Natural killer cell (primary cell): ENCODE results near the gene CTIF. TPM values are rescaled to one million over a fixed set of nuclear protein-coding genes. Genes with fewer than 3 reads are reported as not detected.

Experiments used
- ATAC-seq, 3 donors: fragments of 150-1000 bp in 2 of 3; fragments of 200-7000 bp in 1 of 3; cut with Tn5 transposase; 1 replicate in 1 of 3; 2 replicates in 2 of 3; pipeline ENCODE4 v1.10.0; 2021; ENCODE audit warnings: mild to moderate bottlenecking in 2 of 3, moderate library complexity in 2 of 3
- DNase-seq, 2 donors: peaks; one replicate each; pipeline versions ENCODE4 v3.0.0 to v3.0.0-alpha.2; 2013 to 2021; ENCODE audit warnings: mixed read lengths in 1 of 2
- H3K27ac ChIP-seq: one replicate; pipeline ENCODE4 v1.5.1; 2013; ENCODE audit warnings: mild to moderate bottlenecking, low read length
- H3K27me3 ChIP-seq: one replicate; pipeline ENCODE4 v1.6.1; 2013; ENCODE audit warnings: low read length; ENCODE audit not compliant: control insufficient read depth, insufficient read depth
- H3K36me3 ChIP-seq: one replicate; pipeline ENCODE4 v1.6.1; 2013; ENCODE audit warnings: low read length; ENCODE audit not compliant: control insufficient read depth, insufficient read depth
- H3K4me1 ChIP-seq: one replicate; pipeline ENCODE4 v1.6.1; 2013; ENCODE audit warnings: low read length; ENCODE audit not compliant: control insufficient read depth, insufficient read depth
- H3K4me3 ChIP-seq: one replicate; pipeline ENCODE4 v1.5.1; 2013; ENCODE audit warnings: low read length
- H3K9me3 ChIP-seq: one replicate; pipeline ENCODE4 v1.6.1; 2013; ENCODE audit warnings: low read length; ENCODE audit not compliant: control insufficient read depth, insufficient read depth
- H3K27ac Mint-ChIP-seq, 2 donors: one replicate each; pipeline ENCODE4 v1.8.0; 2022; ENCODE audit warnings: mild to moderate bottlenecking in 2 of 2, mixed read lengths in 2 of 2, moderate library complexity in 1 of 2
- H3K27me3 Mint-ChIP-seq, 2 donors: one replicate each; pipeline ENCODE4 v1.8.0; 2022; ENCODE audit warnings: low read depth in 2 of 2, mixed read lengths in 2 of 2
- H3K36me3 Mint-ChIP-seq: one replicate; pipeline ENCODE4 v1.8.0; 2022; ENCODE audit warnings: mixed read lengths
- H3K4me1 Mint-ChIP-seq, 2 donors: one replicate each; pipeline ENCODE4 v1.8.0; 2022; ENCODE audit warnings: mixed read lengths in 2 of 2
- H3K4me3 Mint-ChIP-seq: one replicate; pipeline ENCODE4 v1.8.0; 2022; ENCODE audit warnings: mild to moderate bottlenecking, moderate library complexity, mixed read lengths
- H3K9me3 Mint-ChIP-seq, 2 donors: one replicate each; pipeline ENCODE4 v1.8.0; 2022; ENCODE audit warnings: mixed read lengths in 2 of 2
- WGBS: methylation state at CpG from one replicate; pipeline ENCODE4 v1.1.7; 2013; ENCODE audit warnings: missing lambda C conversion rate; ENCODE audit not compliant: insufficient coverage; 5-methylcytosine and 5-hydroxymethylcytosine counted together
- intact Hi-C: fragments of 100-400 bp; cut with micrococcal nuclease; formaldehyde crosslinking; loops from one replicate; pipeline ENCODE4 v1.14.2; 2022
- total RNA-seq, 4 donors: library from RNA; stranded (reverse); fragments of 120-200 nt in 1 of 4; gene quantifications; one replicate each; pipeline versions ENCODE4 v1.2.3 to v1.2.4, GENCODE V29; 2013 to 2022
- TF ChIP-seq, protein P1 (sequence below): fragments of 200-600 bp; IDR thresholded peaks from one replicate; pipeline ENCODE4 v1.8.0; 2022; ENCODE audit warnings: antibody characterized with exemption

CTIF gene
- total RNA-seq, 3 donors from 2014 or later (not counting 1 experiment from before 2014, with no cell fraction given) = 6.9 to 10.2 (median 8.2) TPM

DNA sequence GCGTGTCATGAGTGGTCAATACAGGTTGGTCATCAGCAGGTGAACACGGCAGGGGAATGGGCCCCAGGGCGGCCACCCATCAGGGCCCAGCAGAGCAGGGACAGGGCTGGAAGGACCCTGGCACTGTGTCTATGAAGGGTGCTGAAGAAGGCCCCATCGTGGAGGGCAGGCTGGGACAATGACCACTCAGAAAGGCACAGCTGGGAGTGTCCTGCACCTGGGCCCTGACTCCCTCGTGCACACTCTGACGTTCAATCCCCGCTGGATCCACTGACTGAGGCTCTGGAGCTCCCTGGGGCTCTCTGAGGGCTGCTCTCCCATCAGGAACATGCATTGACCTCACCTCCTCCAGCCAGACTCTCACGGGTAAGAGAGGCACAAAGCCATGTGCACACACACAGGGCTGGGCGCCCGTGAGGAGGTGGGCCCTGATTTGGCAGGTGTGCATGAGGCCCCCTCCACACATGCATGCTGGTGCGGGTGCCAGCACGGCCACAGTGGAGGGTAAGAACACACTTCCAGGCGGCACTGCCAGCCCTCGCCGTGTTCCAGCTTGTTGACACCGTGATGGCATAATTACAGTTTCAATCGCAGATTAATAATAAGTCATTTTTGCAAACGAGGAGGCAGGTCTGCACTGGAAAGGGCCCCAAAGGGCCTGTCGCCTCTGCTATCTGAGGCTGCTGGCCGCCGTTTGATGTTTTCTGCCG is 353.5 kb downstream of the CTIF start:
- TF ChIP-seq, protein P1, sequence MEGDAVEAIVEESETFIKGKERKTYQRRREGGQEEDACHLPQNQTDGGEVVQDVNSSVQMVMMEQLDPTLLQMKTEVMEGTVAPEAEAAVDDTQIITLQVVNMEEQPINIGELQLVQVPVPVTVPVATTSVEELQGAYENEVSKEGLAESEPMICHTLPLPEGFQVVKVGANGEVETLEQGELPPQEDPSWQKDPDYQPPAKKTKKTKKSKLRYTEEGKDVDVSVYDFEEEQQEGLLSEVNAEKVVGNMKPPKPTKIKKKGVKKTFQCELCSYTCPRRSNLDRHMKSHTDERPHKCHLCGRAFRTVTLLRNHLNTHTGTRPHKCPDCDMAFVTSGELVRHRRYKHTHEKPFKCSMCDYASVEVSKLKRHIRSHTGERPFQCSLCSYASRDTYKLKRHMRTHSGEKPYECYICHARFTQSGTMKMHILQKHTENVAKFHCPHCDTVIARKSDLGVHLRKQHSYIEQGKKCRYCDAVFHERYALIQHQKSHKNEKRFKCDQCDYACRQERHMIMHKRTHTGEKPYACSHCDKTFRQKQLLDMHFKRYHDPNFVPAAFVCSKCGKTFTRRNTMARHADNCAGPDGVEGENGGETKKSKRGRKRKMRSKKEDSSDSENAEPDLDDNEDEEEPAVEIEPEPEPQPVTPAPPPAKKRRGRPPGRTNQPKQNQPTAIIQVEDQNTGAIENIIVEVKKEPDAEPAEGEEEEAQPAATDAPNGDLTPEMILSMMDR = no peak
- ATAC-seq (no peak), DNase-seq (no peak)
- Mint-ChIP-seq H3K4me1 (peaks cover 26 to 37% of the 10 kb centered on the region in 2 donors), H3K9me3 (no peaks in the 10 kb centered on the region), H3K36me3 (no peaks in the 10 kb centered on the region), H3K27ac (no peak overlapping the region), H3K4me3 (no peak overlapping the region), H3K27me3 (no peaks in the 10 kb centered on the region)
- Histone ChIP-seq H3K36me3 (no peaks in the 10 kb centered on the region), H3K27ac (no peak overlapping the region), H3K4me1 (peaks cover 24% of the 10 kb centered on the region), H3K27me3 (no peaks in the 10 kb centered on the region), H3K4me3 (no peak overlapping the region), H3K9me3 (no peaks in the 10 kb centered on the region)
- WGBS = 95% methylated on average over 22 of the region's 22 CpGs
- intact Hi-C loops = no loop called here

DNA sequence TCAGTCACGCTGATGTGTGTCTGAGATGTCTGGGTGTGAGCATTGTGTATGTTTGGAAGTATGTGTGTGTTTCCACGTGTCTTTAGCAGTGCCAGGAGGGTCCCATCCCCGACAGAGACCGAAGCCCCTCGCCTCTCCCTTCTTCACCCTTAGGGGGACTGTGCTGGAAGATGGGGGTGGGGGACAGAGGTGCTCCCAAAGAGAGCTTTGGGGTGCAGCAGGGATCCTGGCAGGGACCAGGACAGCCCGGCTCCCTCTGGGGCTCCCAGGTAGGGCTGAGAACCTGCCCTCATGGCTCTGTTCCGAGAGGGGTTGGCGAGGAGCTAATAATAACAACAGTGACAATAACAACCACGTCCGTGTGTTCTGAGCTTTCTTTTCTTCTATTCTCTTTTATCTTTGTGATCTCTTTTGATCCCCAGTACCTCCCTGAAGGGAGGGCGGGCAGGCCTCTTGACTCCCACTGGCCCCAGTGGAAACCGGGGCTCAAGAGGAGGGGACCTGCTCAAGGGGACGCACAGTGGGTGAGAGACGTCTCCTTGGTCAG is 354.3 kb downstream of the CTIF start:
- H3K27me3 Mint-ChIP-seq = no peaks in the 10 kb centered on the region
- intact Hi-C loops = no loop called here
- TF ChIP-seq, protein P1 = no peak
- WGBS = 91% methylated on average over 14 of the region's 14 CpGs
- peak overlapping the region in 1 of 2 donors; percentile 29 for H3K27ac Mint-ChIP-seq
- no peak for DNase-seq
- Histone ChIP-seq H3K27ac (no peak overlapping the region), H3K9me3 (no peaks in the 10 kb centered on the region), H3K4me1 (peaks cover 28% of the 10 kb centered on the region), H3K4me3 (no peak overlapping the region), H3K27me3 (no peaks in the 10 kb centered on the region), H3K36me3 (no peaks in the 10 kb centered on the region)
- no peak overlapping the region for H3K4me3 Mint-ChIP-seq
- no peaks in the 10 kb centered on the region for H3K9me3 Mint-ChIP-seq
- ATAC-seq = no peak
- no peaks in the 10 kb centered on the region for H3K36me3 Mint-ChIP-seq
- peaks cover 26 to 40% of the 10 kb centered on the region in 2 donors for H3K4me1 Mint-ChIP-seq

DNA sequence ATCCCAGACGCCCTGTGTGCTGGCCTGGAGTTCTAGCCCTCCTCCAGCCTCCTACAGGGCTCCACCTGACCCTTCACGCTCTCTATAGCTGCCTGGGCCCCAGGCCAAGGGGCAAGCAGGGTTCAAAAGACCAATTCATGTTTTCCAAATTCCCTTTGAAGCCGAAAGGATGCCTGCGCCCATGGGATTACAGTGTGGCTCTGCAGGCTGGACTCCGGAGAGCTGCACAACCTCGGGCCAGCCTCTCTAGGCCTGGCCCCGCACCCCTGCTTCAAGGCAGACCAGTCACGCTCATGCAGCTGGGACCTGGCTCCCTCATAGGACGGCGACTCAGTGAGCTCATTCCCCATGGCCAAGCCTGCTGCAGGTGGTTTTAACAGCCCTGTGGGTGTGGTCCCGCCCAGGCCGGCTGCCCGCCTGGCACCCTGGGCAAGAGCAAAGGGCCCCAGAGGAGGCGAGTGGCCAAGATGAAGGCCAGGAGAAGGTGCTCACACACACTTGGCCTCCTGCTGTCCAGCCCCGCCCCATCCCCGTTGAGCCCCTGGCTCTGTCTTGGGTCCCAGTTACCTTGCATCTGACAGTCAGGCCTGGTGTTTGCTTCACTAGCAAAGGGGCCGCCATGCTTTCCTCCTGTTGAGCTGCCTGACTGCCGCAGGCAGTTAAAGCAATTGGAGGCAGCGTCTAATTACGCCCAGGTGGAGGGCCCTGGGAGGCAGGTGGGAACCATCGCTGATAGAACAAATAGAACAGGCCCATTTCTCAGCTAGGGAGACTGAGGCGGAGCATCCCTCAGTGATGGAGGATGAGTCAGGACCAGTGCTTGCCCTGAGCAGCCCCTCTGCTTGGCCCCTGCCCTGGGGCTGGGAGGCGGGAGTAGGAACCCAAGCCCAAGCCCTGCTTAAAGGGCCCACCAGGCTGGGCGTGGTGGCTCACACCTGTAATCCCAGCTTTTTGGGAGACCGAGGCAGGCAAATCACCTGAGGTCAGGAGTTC is 355.1 kb downstream of the CTIF start:
- H3K36me3 Mint-ChIP-seq = no peaks in the 10 kb centered on the region
- peaks cover 26 to 40% of the 10 kb centered on the region in 2 donors for H3K4me1 Mint-ChIP-seq
- intact Hi-C loops = no loop called here
- Histone ChIP-seq H3K27ac (no peak overlapping the region), H3K4me3 (no peak overlapping the region), H3K36me3 (no peaks in the 10 kb centered on the region), H3K4me1 (peaks cover 28% of the 10 kb centered on the region), H3K27me3 (no peaks in the 10 kb centered on the region), H3K9me3 (no peaks in the 10 kb centered on the region)
- ATAC-seq (peak in 1 of 3 donors; percentile 30), DNase-seq (no peak)
- 86% methylated on average over 25 of the region's 25 CpGs for WGBS
- TF ChIP-seq, protein P1 = no peak
- no peaks in the 10 kb centered on the region for H3K27me3 Mint-ChIP-seq
- H3K9me3 Mint-ChIP-seq = no peaks in the 10 kb centered on the region
- H3K4me3 Mint-ChIP-seq = no peak overlapping the region
- H3K27ac Mint-ChIP-seq = peak overlapping the region in 1 of 2 donors; percentile 29
